HG03097 (cell line): ENCODE measurements around the gene ZNF805.
A peak's percentile ranks its signal among the peaks of the same experiment; 100 is the strongest.
"Not testable (repeated sequence)": the region's sequence is repeated elsewhere in the genome, so short reads cannot be mapped to it uniquely, and the experiment has no call there.

Experiments used
- ATAC-seq: cut with Tn5 transposase; IDR thresholded peaks from one replicate; pipeline ENCODE4 v1.9.1; 2021; ENCODE audit not compliant: unreplicated experiment, low FRiP score

ZNF805 gene

DNA sequence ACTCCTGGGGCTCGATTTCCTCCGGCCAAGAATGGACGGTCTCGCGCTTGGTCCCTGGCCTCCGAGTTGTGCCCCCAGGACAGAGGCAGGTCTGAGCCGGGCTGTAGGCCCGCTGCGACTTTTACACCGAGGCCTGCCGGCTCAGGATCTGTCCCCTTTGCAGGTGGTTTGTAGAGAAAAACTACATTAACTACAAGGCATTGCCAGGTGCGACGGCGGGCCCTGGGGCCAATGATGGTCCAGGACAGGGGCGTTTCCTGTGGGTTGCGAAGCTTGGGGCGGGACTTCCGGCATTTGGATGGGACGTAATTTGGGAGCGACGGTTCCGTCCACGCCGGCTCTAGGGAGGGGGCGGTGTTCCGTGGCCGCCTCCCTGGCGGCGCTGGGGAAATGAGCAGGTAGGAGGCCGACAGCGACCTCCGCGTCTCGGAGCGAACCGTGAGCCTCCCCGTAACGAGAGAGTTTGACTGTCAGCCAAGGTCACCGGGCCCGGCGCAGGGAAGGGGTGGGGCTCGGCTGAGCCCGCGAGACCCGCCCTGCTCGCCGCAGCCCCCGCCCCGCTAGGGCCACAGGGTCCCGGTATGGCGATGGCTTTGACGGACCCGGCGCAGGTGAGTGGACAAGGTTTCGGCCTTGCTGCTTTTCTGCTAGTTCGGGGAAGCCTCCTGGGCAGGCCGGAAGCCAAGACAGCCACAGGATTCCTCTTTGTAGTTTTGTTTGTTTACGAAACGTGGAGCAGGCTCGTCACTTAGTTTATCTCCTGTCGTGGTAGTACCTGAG lies at the start of gene ZNF805:
Gene ZNF805 (plus strand): TSS at position 322 of the 780 bp plus-strand sequence. CDS start 260 bp downstream, at position 582.
- peak; percentile 86 for ATAC-seq

DNA sequence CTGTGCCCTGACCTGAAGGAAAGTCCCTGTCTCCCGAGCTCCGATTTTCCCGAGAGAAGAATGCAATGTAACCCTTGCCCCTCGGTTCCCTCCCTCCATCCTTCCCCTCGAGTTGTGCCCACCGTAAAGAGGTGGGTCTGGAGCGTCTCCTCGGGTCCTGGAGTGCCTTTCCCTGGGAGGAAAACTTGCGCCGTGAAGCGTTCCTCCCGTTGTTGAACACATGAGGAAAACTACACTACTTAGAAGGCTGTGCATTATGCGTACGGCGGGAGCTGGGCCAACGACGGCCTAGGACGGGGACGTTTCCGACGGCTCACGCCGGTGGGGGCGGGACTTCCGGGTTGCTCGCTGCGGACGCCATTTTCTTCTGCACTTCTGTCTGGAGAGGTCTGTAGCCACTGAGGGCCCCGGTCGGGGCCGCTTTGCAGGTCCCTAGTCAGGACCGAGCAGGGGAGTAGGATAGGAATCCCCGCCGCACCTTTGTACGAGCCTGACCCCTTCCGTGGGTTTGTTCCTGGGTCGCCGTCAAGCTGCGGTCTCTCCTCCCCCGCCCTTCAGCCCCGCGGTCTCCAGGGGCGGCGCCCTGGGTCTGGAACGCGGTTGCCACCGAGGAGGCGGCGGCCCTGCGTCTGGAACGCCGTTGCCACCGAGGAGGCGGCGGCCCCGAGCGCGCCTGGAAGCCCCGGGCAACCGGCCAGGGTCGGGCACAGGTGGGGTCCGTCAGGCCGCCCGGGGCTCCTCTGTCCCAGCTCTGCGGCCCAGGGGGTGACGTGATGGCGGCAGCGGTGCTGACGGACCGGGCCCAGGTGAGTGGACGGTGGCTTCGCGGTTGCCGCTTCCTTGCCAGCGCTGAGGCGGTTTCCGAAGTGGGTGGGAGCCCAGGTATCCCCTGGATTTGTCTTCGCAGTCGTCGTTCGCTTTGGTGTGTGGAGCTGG lies 49.0 kb upstream of the ZNF805 start, which contains the start of gene ZNF264:
Gene ZNF264 (plus strand): TSS at position 360 of the 936 bp plus-strand sequence. CDS start 414 bp downstream, at position 774.
- peak; percentile 86 for ATAC-seq

DNA sequence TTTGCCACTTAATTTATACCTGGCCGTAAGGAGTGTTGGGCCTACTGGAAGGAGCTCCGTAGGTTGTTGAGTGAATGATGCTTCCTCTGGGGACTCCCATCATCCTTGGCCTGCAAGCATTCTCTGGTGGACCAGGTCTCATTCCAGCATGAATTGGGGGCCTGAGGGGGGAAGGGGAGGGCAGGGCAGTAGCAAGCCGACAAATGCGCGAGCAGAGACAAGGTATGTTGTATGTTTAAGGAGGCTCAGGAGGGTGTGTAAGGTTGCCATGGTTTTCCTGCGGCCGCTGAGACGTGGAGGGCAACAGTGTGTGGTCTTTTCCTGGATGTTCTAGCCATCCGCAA lies 48.4 kb upstream of the ZNF805 start:
- no peak for ATAC-seq

DNA sequence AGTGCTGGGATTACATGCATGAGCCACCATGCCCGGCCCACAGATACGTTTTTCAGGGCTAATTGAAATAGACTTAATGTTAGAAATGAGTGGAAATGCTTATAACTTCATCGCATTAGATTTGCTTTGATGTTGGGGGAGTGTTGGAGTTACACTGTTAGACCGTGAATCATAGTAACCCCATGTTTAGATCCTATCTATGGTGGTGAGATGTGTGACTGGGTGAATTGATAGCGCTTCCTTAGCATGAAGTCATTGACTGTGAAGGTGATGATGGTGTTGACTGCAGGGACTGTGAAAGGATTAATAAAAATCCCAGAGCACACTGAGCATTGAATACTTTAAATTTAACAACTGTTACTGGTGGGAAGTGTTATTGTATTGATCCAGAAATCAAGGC lies 47.4 kb upstream of the ZNF805 start:
- no peak for ATAC-seq

DNA sequence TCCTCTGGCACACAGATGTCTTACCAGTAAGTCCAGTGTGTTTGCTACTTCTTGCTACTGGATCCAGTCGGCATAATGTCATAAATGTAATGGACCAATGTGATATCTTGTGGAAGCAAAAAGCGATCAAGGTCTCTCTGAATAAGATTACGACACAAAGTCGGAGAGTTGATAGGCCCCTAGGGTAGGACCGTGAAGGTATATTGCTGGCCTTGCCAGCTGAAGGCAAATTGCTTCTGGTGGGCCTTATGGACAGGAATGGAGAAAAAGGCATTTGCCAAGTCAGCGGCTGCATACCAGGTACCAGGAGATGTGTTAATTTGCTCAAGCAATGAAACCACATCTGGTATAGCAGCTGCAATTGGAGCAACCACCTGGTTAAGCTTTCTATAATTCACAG lies 42.6 kb upstream of the ZNF805 start:
- not testable (repeated sequence) for ATAC-seq

DNA sequence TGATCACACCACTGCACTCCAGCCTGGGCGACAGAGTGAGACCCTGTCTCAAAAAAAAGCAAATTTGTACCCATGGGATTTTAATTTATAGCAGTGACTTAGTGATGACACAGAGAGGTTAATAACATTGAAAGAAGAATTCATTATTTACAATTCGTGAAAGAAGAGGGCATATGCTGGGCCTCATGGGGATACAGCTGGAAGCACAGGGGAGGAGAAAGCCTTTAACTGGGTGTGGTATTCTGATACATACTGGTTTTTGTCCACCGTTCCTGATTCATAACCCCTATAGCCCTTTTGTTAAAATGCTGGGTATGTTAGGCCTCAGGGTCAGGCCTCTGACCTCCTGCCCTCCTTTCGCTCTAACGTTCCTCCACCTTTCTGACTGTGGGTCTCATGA lies 38.3 kb upstream of the ZNF805 start:
- no peak for ATAC-seq

DNA sequence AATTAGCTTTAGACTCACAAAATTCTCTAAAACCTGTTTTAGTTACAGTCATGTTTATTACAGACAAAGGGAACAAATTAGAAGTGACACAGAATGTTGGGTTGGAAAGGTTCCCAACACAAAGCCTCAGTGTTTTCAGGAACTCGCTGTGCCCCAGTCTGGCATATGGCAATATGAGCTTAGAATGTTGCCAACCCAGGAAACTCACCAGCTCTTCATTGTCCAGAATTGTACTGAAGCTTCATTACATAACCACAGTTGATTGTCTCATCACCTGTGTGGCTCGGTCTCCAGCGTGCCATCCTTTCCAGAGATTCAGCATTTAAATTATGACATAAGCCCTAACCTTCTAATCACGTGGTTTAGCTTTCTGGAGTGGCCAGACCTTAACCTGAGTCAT lies 30.1 kb upstream of the ZNF805 start:
- no peak for ATAC-seq

DNA sequence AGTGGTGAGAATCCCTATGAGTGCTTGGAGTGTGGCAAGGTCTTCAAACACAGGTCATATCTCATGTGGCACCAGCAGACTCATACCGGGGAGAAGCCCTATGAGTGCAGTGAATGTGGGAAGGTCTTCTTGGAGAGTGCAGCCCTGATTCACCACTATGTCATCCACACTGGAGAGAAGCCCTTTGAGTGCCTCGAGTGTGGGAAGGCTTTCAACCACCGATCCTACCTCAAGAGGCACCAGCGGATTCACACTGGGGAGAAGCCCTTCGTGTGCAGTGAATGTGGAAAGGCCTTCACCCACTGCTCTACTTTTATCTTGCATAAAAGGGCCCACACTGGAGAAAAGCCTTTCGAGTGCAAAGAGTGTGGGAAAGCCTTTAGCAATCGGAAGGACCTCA lies 28.3 kb upstream of the ZNF805 start:
- ATAC-seq = no peak

DNA sequence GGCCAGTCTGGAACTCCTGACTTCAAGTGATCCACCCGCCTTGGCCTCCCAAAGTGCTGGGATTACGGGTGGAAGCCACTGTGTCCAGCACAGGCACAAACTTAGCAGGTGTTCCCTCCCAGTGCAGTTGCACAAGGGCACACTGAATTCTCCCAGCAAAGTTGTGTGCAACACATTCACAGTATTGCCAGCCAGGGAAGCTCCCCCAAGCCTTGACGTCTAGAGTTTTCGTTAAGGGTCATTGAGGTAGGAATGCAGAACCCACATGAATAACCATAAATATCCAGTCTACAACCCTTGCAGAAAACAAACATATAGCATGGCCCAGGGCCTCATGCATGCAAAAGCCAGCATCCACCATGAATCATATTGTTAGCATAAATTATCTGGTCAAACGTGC lies 12.9 kb upstream of the ZNF805 start:
- ATAC-seq = no peak

DNA sequence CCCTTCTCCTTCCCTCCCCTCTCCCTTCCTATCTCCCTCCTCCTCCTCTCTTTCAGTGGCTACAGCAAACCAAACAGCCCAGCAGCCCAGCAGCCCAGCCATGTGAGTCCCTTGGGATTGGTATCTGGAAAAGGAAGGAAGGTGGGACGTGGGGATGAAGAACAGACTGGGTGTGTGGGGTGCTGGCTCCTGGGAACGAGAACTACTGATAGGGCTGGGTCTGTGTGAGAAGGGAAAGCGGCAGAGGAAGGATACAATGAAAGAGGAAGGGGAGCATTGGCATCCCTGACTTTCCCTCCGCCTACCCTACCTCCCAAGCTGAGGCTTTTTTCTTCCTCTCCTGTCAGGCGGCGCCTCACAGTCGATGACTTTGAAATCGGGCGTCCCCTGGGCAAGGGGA lies 8.7 kb upstream of the ZNF805 start:
- no peak for ATAC-seq

DNA sequence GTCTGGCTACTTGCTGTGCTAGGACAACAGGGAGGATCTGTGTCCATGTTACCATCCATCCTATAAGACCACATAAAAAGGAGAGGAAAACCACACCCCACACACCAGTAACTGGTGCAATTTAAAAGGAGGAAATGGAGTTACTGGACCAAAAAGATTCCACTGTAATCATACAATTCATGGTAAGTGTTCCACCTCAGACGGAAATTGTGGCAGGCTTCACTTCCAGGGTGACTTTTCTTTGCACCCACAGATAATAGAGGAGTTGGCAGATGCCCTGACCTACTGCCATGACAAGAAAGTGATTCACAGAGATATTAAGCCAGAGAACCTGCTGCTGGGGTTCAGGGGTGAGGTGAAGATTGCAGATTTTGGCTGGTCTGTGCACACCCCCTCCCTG lies 7.2 kb upstream of the ZNF805 start:
- no peak for ATAC-seq

DNA sequence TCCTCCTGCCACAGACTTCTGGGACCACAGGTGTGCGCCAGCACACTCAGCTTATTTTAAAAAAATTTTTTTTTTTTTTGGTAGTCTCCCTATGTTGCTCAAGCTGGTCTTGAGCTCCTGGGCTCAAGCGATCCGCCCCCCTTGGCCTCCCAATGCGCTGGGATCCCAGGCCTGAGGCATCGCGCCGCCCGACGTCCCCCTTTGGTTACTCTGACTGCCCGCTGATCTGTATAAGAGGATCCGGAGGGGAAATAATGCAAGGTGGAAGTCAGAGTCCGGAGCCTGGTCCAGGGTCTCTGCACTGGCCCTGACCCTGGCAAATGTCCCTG lies 486 bp upstream of the ZNF805 start:
- no peak for ATAC-seq

DNA sequence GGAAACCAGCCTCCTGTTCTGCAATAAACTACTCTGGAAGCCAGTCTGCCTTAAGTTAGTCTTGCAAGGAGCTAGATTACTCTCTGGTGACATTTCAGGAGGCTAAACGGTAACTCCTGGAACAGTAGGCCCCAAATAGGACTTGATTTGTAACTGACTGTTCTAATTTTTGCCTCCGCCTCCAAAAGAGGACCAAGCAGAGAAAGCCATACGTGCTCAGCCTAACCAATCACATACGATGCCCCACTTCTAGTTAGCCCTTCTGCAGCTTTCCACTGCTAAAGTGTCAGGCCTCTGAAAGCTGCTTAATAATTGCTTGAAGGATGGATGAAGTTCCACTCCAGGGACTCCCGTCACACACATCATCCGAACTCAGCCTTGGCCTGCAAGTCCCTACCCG lies 744 bp downstream of the ZNF805 start:
- no peak for ATAC-seq

DNA sequence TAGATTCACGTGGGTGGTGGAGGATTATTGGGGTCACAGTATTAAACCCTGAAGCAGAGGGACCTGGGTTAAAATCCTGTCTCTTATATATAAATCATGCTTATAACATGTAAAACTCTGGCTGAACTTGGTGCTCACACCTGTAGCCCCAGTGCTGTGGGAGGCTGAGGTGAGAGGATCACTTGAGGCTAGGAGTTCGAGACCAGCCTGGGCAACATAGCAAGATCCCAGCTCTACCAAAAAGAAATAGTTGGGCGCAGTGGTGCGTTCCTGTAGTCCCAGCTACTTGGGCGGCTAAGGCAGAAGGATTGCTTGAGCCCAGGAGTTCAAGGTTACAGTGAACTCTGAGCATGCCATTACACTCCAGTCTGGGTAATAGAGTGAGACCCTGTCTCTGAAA lies 2.4 kb downstream of the ZNF805 start:
- no peak for ATAC-seq

DNA sequence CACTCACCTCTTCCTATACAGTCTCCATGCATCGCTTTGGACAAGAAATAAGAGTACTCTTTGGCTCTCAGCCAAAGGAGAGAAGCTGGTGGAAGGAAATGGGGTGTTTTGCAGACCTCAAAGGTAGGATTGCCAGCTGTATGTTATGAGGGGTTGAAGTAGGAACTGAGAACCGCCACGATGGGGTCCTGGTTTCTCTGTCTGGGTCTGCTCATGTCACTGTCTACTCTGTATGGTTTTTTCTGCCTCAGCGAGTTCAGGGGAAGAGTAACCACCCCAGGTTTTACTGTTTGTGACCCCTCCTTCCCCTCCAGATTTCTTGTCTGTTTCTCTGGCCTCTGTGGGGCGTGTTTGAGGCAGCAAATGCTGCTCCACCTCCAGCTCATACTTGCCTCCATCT lies 4.1 kb downstream of the ZNF805 start:
- ATAC-seq = no peak

DNA sequence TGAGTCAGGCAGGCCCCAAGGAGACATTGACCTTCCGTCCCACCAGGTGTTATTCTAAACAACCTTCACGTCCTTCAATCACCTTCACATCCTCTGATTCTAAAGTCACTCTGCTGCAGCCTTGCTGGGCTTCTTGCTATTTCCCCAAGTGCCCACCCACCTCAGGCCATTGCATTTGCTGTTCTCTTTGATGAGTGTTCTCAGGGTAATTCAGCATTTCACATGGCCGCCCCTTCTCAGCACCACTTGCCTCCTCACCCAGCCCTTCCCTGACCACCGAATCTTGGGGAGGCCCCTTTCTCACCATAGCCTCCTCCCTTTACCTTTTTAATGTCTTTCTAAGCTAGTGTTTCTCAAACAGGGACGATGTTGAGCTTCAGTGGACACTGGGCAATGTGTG lies 4.6 kb downstream of the ZNF805 start:
- no peak for ATAC-seq

DNA sequence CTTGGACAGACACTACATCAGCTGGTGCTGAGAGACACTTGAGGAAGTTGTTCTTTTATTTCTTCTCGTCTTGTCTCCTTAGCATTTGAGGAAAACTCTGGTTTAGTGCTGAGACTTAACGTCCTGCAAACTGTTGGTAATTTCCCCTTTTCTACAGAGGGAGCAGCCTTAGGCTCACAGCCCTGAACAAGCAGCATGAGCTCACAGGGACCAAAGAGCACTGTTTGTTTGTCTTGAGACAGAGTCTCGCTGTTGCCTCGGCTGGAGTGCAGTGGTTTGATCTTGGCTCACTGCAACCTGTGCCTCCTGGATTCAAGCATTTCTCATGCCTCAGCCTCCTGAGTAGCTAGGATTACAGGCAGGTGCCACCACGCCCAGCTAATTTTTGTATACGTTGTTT lies 5.5 kb downstream of the ZNF805 start:
- ATAC-seq = no peak

DNA sequence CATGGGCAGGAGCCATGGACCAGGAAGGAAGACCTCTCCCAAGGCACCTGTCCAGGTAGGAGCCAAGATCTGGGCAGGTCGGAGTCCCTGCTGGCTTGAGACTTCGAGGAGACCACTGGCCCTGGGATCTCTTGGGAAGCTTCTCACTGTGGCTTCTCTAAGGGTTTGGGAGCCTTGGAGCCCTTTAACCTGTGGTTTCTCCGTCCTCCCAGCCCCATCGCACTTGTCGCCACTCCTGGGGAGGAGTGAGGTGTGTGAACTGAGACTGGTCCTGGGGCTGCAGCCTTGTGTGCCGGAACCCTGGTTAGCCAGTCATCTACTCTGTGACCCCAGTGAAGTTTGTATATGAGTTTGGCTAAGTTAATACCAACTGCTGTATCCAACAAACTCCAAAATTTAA lies 8.2 kb downstream of the ZNF805 start:
- no peak for ATAC-seq

DNA sequence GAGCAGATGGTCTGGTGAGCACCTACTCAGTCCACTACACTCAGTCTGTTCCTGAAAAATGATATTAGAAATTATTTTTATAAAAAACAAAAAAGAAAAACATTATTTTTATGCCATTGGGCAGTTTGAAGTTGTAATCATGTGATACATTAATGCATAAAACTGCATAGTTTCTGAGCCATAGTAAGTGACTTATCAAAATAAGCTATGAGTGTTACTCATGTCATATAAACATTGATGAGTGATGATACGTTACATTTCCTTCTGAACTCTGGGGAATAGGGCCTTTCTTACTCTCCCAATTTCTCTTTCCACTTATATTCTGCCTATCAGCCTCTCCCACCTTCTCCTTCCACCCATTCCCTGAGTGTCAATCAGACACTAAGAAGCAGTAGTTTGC lies 8.9 kb downstream of the ZNF805 start:
- ATAC-seq = no peak

DNA sequence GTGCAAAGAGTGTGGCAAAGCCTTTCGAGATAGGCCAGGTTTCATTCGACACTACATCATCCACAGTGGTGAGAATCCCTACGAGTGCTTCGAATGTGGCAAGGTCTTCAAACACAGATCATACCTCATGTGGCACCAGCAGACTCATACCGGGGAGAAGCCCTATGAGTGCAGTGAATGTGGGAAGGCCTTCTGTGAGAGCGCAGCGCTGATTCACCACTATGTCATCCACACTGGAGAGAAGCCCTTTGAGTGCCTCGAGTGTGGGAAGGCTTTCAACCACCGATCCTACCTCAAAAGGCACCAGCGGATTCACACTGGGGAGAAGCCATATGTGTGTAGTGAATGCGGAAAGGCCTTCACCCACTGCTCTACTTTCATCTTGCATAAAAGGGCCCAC lies 13.3 kb downstream of the ZNF805 start:
- ATAC-seq = not testable (repeated sequence)

DNA sequence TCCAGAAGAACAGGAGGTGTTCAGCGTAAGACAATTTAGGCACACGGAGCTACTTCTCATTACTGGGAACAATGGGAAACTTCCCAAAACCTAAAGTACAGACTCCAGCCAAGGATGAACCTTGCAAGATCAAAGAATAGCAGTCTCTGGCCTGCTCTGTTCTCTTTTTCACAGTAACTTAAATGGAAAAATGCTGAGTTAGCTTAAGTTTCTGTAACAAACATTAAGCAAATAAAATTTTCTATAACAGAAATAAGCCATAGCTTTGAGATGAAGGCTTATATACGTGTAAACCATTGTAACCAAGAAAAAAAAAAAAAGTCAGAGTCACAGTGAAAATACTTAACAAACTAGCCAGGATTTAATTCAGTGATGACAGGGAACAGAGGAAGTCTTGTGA lies 21.6 kb downstream of the ZNF805 start:
- no peak for ATAC-seq

DNA sequence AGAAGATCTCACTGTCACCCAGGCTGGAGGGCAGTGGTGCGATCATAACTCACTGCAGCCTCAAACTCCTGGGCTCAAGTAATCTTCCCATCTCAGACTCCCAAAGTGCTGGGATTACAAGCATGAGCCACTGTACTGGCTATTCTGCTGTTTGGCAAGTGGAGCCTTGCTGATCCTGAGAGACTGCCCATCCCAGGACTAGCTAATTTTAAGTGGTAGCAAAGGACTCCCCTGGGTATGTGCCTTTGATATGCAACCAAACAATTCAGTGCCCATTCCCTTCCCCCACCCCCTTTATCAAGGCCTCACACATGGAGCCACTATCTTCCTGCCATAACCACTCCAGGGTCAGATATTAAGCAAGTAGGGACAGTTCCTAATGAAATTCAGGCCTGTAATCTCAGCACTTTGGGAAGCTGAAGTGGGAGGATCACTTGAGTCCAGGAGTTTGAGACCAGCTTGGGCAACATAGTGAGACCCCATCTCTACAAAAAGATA lies 22.9 kb downstream of the ZNF805 start:
- ATAC-seq = no peak
